Astrocyte of the cerebellum (primary cell): Measurements from ENCODE around the gene TNNT1.

Source experiments
- DNase-seq: peaks from one replicate; pipeline ENCODE4 v3.0.0-alpha.2; 2011; ENCODE audit warnings: low read depth
- H3K4me3 ChIP-seq: 2 replicates; pipeline ENCODE4 v1.5.1; 2011; ENCODE audit warnings: mild to moderate bottlenecking, low read depth, low read length, moderate library complexity
- CTCF ChIP-seq: IDR thresholded peaks from 2 replicates; pipeline ENCODE4 v1.5.1; 2012; ENCODE audit warnings: low read length, low read depth, moderate library complexity, mild to moderate bottlenecking; ENCODE audit errors: missing control alignments
- in situ Hi-C: cut with HindIII; loops from 2 replicates; pipeline ENCODE4 v1.10.0; 2017; ENCODE audit warnings: low sequenced_read_pairs

TNNT1 gene

DNA sequence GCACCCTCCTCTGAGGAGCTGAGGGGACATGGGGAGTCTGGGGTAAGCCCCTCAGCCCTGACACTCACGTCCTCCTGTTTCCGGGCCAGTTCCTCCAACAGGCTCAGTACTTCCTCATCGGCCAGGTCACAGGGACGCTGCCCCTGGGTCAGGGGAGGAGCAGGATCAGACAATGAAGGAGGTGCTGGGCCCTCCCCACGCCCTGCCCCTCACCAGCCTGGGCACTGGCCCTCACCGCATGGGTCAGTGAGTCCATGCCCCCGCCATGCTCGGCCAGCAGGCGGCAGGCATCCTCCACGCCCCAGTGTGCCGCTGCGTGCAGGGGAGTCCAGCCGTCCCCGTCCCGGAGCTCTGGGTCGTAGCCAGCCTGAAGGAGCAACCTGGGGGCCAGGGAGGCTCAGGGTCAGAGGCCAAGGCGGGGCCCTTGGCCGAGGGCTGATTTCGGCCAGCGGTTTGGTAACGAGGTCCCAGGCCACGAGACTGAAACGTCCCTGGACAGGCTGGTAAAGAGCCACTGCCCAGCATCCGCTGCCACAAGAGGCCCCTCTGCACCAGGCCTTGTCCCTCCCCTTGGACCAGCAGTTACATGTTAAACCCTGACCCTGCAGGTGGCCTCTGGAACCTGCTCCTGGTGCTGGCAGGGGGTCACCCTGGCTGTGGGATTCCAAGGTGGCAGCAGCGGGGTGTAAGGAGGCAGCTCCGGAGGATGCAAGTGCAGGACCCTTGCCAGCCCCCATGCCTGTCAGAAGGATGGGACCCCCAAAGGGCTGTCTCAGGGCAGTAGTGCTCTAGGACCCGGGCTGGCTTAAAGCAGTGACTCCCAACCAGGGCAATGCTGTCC, 50.1 kb downstream of the TNNT1 start:
- in situ Hi-C loops, result no loop called here
- TF ChIP-seq CTCF, result no peak
- no peak overlapping the region for H3K4me3 ChIP-seq
- DNase-seq, result no peak

- no peak overlapping the region for H3K4me3 ChIP-seq
- in situ Hi-C loops, result no loop called here
- DNase-seq, result no peak
- no peak for TF ChIP-seq CTCF
These were observed 50.9 kb downstream of the TNNT1 start for GRCh38 chr19:55097864-55098715.

DNA sequence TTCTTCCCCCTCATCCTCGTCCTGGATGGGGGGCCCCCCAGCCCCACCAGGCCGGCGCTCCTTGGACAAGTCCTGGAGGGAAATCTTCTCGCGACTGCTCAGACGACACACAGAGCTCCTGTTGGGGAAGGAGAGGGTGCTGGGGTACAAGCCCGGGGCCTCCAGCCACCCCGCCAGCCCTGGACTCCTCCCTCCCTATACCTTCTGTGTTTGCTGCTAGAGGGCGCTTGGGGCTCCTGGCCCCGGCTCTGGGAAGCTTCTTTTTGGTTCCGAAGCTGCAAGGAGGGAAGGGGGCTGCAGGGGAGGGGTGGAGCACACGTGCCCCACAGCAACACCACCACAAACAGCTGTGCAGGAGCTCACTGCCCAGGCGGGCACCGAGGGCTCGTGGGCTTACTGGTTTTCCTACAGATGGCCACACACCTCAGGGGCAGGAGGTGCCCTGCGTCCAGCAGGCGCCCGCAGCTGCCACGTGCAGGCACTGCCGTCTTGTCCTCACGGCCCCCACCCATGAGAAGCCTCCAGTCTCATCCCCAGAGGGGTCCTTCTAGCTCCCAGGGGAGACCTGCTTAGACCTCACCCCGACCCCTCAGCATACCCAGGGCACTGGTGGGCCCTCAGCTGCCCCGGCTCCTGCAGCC, 52.8 kb downstream of the TNNT1 start:
- no peak for TF ChIP-seq CTCF
- in situ Hi-C loops, result no loop called here
- DNase-seq, result no peak
- H3K4me3 ChIP-seq, result no peak overlapping the region

- in situ Hi-C loops, result no loop called here
- H3K4me3 ChIP-seq, result no peak overlapping the region
- no peak for TF ChIP-seq CTCF
- no peak for DNase-seq
These were observed 53.5 kb downstream of the TNNT1 start for GRCh38 chr19:55095260-55096060.

GRCh38 chr19:55094456-55095259, 54.3 kb downstream of the TNNT1 start:
- DNase-seq, result no peak
- no peak overlapping the region for H3K4me3 ChIP-seq
- in situ Hi-C loops, result no loop called here
- TF ChIP-seq CTCF, result no peak
